Activated CD4-positive, alpha-beta T cell treated with anti-CD3 and anti-CD28 coated beads, Interleukin-2, amount 50 U/mL, for 24 hours (primary cell): ENCODE results near the gene IL13.
"Not testable (repeated sequence)": the region's sequence is repeated elsewhere in the genome, so short reads cannot be mapped to it uniquely, and the experiment has no call there.

Experiments
- DNase-seq, 2 donors: peaks; one replicate each; pipeline ENCODE4 v3.0.0-alpha.2; 2020; ENCODE audit warnings: low read depth in 1 of 2, low spot score in 1 of 2

Gene IL13

DNA sequence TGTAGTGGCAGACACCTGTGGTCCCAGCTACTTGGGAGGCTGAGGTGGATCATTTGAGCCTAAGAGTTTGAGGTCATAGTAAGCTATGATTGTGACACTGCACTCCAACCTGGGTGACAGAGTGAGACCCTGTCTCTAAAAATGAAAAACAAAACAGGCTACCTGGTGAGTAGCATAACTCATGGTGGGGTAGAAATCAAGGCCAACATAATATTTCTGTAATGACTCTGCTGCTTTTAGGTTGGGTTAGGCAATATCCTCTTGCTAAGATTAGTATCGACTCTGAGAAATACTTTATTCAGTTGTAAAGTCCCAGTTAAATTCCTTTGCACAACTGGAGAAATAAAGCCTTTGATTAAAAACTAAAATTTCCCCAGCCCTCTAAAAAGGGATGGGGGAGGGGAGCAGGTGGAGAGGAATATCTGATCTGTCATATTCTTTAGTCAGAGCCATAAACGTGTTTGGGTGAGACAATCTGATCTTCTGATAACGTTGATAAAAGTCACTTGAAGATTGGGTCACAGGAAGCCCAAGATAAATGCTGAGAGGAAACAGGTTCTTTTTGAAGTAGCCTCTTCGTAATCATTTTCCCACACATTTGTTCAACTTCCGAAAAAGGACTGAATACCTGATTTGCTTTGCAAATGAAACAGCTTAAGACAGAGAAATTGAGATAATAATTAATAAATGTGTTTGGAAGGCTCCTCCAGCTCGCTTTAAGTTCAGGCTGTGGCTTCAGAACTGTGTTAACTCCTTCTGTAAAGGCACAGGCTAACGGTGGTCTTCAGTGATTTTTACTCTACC lies 30.8 kb downstream of the IL13 start:
- DNase-seq, result no peak

DNA sequence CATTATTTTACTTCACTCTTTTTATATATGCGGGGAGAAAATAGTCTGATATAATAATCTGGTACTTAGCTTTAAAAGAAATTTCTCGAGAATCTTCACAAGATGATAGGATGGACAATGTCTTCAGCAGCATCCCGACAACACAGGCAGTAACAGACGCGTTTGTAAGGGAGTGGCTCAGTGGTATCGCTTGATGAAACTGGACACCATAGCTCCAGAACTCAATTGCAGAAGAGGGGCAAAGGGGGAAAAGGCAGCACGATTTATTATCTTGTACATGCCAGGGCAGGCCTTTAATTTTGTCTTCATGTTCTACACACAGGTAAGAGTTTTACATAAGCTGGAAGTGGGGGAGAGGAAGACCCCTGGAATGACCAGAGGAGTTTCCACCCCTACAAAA lies 31.5 kb downstream of the IL13 start:
- no peak for DNase-seq

DNA sequence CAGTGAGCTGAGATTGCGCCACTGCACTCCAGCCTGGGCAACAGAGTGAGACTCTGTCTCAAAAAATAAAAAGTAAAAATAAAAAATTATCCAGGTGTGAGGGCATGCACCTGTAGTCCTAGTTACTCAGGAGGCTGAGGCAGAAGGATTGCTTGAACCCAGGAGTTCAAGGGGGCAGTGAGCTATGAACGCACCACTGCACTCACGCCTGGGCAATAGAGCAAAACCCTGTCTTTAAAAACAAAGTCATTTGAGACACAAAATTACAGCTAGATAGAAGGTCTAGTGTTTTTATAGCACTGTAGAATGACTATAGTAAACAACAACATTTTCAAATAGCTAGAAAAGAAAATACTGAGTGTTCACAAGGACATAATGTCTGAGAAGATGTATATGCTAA lies 32.2 kb downstream of the IL13 start:
- no peak for DNase-seq

DNA sequence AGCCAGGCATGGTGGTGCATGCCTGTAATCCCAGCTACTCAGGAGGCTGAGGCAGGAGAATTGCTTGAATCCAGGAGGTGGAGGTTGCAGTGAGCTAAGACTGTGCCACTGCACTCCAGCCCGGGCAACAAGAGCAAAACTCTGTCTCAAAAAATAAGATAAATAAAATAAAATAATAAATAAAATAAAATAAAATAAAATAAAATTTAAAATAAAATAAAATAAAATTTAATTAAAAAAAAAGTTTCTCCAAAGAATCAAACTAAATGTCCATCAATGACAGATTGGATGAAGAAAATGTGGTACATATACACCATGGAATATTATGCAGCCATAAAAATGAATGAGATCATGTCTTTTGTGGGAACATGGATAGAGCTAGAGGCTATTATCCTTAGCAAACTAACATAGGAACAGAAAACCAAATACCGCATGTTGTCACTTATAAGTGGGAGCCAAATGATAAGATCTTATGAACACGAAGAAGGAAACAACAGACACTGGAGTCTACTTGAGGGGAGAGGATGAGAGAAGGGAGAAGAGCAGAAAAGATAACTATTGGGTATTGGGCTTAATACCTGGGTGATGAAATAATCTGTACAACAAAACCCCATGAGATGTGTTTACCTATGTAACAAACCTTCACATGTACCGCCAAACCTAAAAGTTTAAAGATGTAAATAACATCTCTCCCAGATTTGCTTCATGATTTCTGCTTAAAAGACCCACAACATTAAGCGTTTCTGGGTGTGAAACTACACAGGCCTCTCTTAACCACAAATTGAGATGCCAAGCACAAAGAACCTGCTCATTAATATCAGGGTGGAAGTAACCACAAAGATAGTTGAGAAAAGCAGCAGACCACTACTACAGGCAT lies 34.0 kb downstream of the IL13 start:
- not testable (repeated sequence) for DNase-seq

DNA sequence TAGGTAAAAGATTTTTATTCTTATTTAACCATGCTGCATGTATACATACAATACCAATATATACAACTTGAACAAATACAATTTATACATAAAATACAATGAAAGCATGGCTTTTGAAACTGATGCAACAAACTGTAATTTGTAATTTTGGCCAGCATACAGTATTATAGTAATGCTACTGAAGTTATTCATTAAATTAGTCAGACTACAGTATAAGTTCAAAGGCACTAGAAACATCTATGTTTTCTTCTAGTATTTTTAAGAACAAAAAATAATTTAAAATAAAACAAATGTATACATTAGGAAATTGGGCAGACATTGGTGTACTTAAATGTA lies 34.6 kb downstream of the IL13 start:
- DNase-seq, result no peak

DNA sequence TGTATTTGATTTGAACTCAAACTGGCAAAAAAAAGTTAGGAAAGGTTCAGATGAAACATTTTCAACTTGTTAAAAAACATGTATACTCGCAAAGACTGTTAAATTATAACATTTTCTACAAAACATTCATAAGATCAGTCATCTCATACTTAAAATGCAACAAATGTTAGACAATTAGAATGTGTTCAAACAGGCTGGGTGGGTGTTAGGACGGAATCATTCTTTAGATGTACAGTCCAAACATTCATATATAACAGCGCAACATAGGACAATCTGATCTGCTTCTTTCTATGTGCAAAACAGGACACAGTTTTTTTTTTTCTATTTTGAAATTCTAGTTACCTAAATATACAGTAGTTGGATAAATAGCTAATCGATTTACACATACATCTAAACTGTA lies 38.0 kb downstream of the IL13 start:
- DNase-seq, result no peak

DNA sequence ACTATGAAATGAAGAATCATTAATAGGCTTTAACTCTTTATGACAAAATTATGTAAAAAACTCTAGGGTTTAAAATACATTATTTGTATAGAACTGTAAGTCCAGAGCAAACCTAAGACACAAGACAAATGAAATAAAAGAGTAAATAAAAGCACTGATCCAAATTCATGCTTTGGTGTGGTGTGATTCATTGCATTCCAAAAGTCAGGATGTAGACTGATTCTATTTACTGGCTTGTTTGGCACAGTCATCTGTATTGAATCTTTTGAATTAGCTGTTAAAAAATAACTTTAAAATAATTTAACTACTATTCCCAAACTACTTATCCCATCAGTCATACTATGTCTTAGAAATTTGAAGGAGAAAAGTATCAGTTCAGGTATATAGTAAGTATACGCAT lies 46.9 kb downstream of the IL13 start:
- no peak for DNase-seq

DNA sequence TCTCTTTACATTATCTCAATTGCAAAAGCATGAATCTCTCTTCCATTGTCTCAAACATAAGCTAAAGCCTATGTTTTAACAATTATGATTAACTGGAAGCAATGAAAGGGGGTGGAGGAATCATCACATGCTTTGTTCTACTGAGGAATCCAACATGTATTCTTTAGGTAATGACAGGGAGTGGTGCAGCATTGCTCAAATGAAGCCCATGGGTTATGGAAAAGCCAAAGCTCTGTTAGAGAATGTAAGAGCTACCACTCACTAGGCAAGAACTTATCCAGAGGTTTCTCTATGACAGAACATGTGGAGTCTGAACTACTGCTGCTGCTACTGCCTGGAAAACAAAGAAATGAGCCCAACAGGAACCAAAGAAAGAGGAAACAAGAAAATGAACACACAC lies 50.7 kb downstream of the IL13 start:
- DNase-seq, result no peak
